OCI-LY7 (cell line): Measurements from ENCODE around the gene COL24A1. TPM values are rescaled to one million over a fixed set of nuclear protein-coding genes. Genes with fewer than 3 reads are reported as not detected.

Experiments
- Bru-seq: library from RNA; stranded (reverse); fragments of 400-500 nt; gene quantifications from one replicate; lab custom pipeline; 2021; lab: Mats Ljungman, UMichigan
- BruChase-seq, 2 experiments: library from RNA; stranded (reverse); fragments of 400-500 nt; gene quantifications; one replicate each; lab custom pipeline; 2021; lab: Mats Ljungman, UMichigan
- BruUV-seq: library from RNA; stranded (reverse); fragments of 400-500 nt; replicated peaks from 2 replicates; lab custom pipeline; 2021; lab: Mats Ljungman, UMichigan
- CTCF ChIA-PET: fragments of 300-600 bp; sonication (Branson Sonifier 250); formaldehyde crosslinking; loops from one replicate; lab custom pipeline; 2022; ENCODE audit warnings: antibody characterized with exemption; ENCODE audit not compliant: unreplicated experiment; lab: Charles Lee
- POLR2A ChIA-PET: fragments of 300-600 bp; sonication (Branson Sonifier 250); formaldehyde crosslinking; loops from one replicate; lab custom pipeline; 2022; ENCODE audit warnings: antibody characterized with exemption; lab: Charles Lee
- DNase-seq: peaks from one replicate; pipeline ENCODE4 v3.0.0-alpha.2; 2015; ENCODE audit warnings: low spot score
- H2AFZ ChIP-seq: fragments of 200-600 bp; sonication (generic), shearing (Covaris generic); 2 replicates; pipeline ENCODE4 v1.6.1; 2014; ENCODE audit warnings: mild to moderate bottlenecking, antibody characterized with exemption, low read length, moderate library complexity
- H3K27ac ChIP-seq: fragments of 200-600 bp; sonication (generic); 2 replicates; pipeline ENCODE4 v1.5.1; 2014; ENCODE audit warnings: mixed run types, low read depth, mild to moderate bottlenecking, moderate library complexity, low read length, inconsistent platforms; ENCODE audit not compliant: poor library complexity, severe bottlenecking
- H3K36me3 ChIP-seq: fragments of 200-600 bp; sonication (generic); 2 replicates; pipeline ENCODE4 v1.6.1; 2014; ENCODE audit warnings: mild to moderate bottlenecking, antibody characterized with exemption, low read length, moderate library complexity, mixed read lengths; ENCODE audit not compliant: insufficient read depth
- H3K4me1 ChIP-seq: fragments of 200-600 bp; sonication (generic); 2 replicates; pipeline ENCODE4 v1.5.1; 2014; ENCODE audit warnings: mild to moderate bottlenecking, low read length; ENCODE audit not compliant: insufficient read depth, poor library complexity, severe bottlenecking
- H3K4me2 ChIP-seq: fragments of 200-600 bp; sonication (generic); 2 replicates; pipeline ENCODE4 v1.6.1; 2014; ENCODE audit warnings: mild to moderate bottlenecking, low read length
- H3K4me3 ChIP-seq: fragments of 200-600 bp; sonication (generic); 2 replicates; pipeline ENCODE4 v1.5.1; 2014; ENCODE audit warnings: mild to moderate bottlenecking, low read depth, low read length; ENCODE audit not compliant: poor library complexity, severe bottlenecking
- H3K79me2 ChIP-seq: fragments of 200-600 bp; sonication (generic); 2 replicates; pipeline ENCODE4 v1.6.1; 2016; ENCODE audit warnings: low read depth, mild to moderate bottlenecking, low read length, moderate library complexity, mixed read lengths; ENCODE audit not compliant: insufficient read depth
- H3K9me2 ChIP-seq: fragments of 200-600 bp; sonication (generic); 2 replicates; pipeline ENCODE4 v1.6.1; 2016; ENCODE audit warnings: mild to moderate bottlenecking, low read length, mixed read lengths; ENCODE audit not compliant: insufficient read depth
- H3K9me3 ChIP-seq: fragments of 200-600 bp; sonication (generic); 2 replicates; pipeline ENCODE4 v1.6.1; 2014; ENCODE audit warnings: mild to moderate bottlenecking, mixed run types, low read length, mixed read lengths
- H4K20me1 ChIP-seq: fragments of 200-600 bp; sonication (generic); 2 replicates; pipeline ENCODE4 v1.6.1; 2014; ENCODE audit warnings: mild to moderate bottlenecking, antibody characterized with exemption, low read length, moderate library complexity, mixed read lengths; ENCODE audit not compliant: insufficient read depth
- EZH2phosphoT487 ChIP-seq: fragments of 200-600 bp; sonication (generic); IDR thresholded peaks from 2 replicates; pipeline ENCODE4 v1.6.1; 2018; ENCODE audit warnings: low read depth, borderline replicate concordance, mild to moderate bottlenecking, mixed run types, antibody characterized with exemption, low read length, moderate library complexity, mixed read lengths
- intact Hi-C: fragments of 100-400 bp; cut with micrococcal nuclease; formaldehyde crosslinking; loops from one replicate; pipeline ENCODE4 v1.10.0; 2022; ENCODE audit not compliant: unreplicated experiment
- long read RNA-seq: library from polyadenylated mRNA; stranded (forward); transcript quantifications from one replicate; pipeline ENCODE4 v2.0.0, GENCODE V29; 2022
- total RNA-seq, 2 experiments: library from RNA; depleted of rRNA in 1 of 2; stranded (reverse); fragments of >200 nt in 1 of 2; shearing (Covaris generic) in 1 of 2; gene quantifications; 2 replicates each; pipeline ENCODE4 v1.2.3, GENCODE V29; 2014 to 2022
- TF ChIP-seq, protein P1 (sequence below): fragments of 200-600 bp; sonication (generic); conservative IDR thresholded peaks from 2 replicates; pipeline ENCODE4 v1.5.1; 2014; ENCODE audit warnings: mild to moderate bottlenecking, antibody characterized with exemption, low read length, moderate library complexity, mixed read lengths

Gene COL24A1
- 0.03 and 0.06 TPM in 2 replicates for total RNA-seq (2014; rRNA removed; shearing (Covaris generic))
- 0.07 and 0.23 TPM in 2 replicates for total RNA-seq (2022)
- Bru-seq, nascent RNA, result percentile 18 among the genes with signal in this experiment
- percentile 15 among the genes with signal in this experiment for BruChase-seq, experiment 1, labeled RNA remaining after a 6-hour chase
- BruChase-seq, experiment 2, labeled RNA remaining after a 2-hour chase, result percentile 16 among the genes with signal in this experiment
- long read RNA-seq, result 0 reads

DNA sequence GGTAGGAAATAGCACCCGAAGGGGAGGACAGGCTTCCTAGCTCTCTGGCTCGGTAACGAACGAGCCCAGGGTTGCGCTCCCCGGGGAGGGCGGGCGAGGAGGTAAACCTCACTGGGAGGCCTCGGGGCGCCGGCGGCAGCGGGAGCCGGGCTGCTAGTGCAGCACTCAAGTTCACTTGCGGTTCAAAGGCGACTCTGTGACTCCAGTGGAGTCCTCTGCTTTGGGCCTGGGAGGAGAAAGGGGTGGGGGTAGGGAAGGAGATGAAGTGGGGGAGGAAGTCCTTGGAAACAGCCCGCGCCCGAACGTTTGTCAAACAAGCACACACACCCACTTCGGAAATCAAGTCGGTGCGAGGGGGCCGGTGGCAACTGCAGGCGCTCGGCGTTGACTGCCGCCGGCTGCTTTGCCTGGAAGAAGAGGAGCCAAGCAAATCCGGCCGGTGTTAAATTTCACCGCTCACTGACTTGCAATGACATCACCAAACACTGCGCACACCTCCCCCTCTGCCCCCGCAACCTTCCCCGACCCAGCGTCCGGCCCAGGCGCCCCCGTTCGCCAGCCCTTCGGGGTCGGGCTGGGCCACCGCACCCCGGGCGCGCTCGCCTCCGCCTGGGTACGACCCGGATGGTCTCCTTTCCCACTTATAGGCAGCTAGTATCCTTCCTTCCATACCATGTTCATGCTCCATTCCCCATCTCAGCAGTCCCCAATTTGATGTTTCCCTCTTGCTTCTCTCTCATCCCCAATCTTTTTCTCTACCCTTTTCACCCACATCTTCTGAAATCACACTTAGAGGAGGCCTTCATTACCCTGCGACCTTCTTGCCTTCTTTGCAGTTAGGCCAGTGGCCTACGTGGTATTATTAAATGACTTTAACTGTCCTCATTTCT lies at the start of gene COL24A1:
Gene COL24A1, minus strand, starts transcription at position 207 of the 890 bp plus-strand sequence. CDS start 376 bp downstream, outside the sequence.
- Histone ChIP-seq H3K9me2 (no peaks in the 10 kb centered on the region; the same call in 1 of the 2 replicates), H3K79me2 (no peaks in the 10 kb centered on the region), H3K4me2 (no peak within 1 kb of the TSS), H2AFZ (no peak within 1 kb of the TSS), H3K36me3 (no peaks in the 10 kb centered on the region), H3K9me3 (no peaks in the 10 kb centered on the region), H3K4me1 (no peaks in the 10 kb centered on the region), H3K4me3 (no peak within 1 kb of the TSS), H4K20me1 (no peaks in the 10 kb centered on the region), H3K27ac (no peak within 1 kb of the TSS)
- TF ChIP-seq, protein P1, sequence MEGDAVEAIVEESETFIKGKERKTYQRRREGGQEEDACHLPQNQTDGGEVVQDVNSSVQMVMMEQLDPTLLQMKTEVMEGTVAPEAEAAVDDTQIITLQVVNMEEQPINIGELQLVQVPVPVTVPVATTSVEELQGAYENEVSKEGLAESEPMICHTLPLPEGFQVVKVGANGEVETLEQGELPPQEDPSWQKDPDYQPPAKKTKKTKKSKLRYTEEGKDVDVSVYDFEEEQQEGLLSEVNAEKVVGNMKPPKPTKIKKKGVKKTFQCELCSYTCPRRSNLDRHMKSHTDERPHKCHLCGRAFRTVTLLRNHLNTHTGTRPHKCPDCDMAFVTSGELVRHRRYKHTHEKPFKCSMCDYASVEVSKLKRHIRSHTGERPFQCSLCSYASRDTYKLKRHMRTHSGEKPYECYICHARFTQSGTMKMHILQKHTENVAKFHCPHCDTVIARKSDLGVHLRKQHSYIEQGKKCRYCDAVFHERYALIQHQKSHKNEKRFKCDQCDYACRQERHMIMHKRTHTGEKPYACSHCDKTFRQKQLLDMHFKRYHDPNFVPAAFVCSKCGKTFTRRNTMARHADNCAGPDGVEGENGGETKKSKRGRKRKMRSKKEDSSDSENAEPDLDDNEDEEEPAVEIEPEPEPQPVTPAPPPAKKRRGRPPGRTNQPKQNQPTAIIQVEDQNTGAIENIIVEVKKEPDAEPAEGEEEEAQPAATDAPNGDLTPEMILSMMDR, result no peak
- no peak for TF ChIP-seq EZH2phosphoT487
- BruUV-seq, result no TSS peak
- DNase-seq, result no peak
- intact Hi-C loops, result no loop called here
- ChIA-PET CTCF (no interaction called here), POLR2A (no interaction called here)

DNA sequence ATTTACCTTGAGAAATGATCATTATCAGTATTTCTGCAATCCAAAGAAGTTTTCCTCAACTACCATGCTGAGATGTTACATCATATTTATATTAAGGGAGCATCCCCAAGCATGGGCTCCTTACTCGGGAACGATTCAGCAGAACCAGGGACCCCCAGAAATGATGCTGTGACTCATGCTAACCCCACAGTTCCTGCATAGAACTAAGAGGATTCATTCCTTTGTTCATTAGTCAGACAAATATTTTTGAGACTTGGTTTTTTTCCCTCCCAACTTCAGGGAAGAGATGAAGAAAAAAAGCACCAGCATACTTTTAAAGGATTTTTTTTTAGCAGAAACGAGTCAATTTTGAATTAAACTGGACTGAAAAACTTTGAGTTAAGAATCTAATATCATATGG lies 49.2 kb upstream of the COL24A1 start:
- no TSS peak for BruUV-seq
- Histone ChIP-seq H3K79me2 (no peaks in the 10 kb centered on the region), H4K20me1 (no peaks in the 10 kb centered on the region), H3K36me3 (no peaks in the 10 kb centered on the region), H3K4me1 (no peaks in the 10 kb centered on the region), H3K27ac (no peak overlapping the region), H3K9me2 (no peaks in the 10 kb centered on the region), H3K4me3 (no peak overlapping the region), H2AFZ (no peak overlapping the region), H3K9me3 (no peaks in the 10 kb centered on the region), H3K4me2 (no peak overlapping the region)
- TF ChIP-seq, protein P1, result no peak
- CTCF ChIA-PET, result no interaction called here
- intact Hi-C loops, result no loop called here
- POLR2A ChIA-PET, result no interaction called here
- no peak for DNase-seq
